Endothelial cell of umbilical vein (primary cell): ENCODE data around the gene MB21D2.

Source experiments
- EZH2 ChIP-seq: IDR thresholded peaks from 2 replicates; pipeline ENCODE4 v1.6.1; 2012; ENCODE audit warnings: borderline replicate concordance, low read depth, mild to moderate bottlenecking, moderate library complexity, low read length, inconsistent platforms; ENCODE audit not compliant: severe bottlenecking
- JUN ChIP-seq: IDR thresholded peaks from 2 replicates; pipeline ENCODE4 v1.6.1; 2011; ENCODE audit warnings: borderline replicate concordance, low read depth; ENCODE audit not compliant: insufficient read length, insufficient read depth
- POLR2A ChIP-seq: IDR thresholded peaks from 2 replicates; pipeline ENCODE4 v1.6.1; 2012; ENCODE audit warnings: low read depth, mild to moderate bottlenecking, control low read depth, low read length
- POLR2AphosphoS5 ChIP-seq: IDR thresholded peaks from 2 replicates; pipeline ENCODE4 v1.6.1; 2012; ENCODE audit warnings: low read depth, mild to moderate bottlenecking, control low read depth, low read length, moderate library complexity; ENCODE audit not compliant: insufficient read depth
- TF ChIP-seq, protein P1 (sequence below), 2 donors: IDR thresholded peaks; 1 replicate in 1 of 2; 2 replicates in 1 of 2; pipeline ENCODE4 v1.5.1; 2011; ENCODE audit warnings: low read length in 2 of 2, mild to moderate bottlenecking in 2 of 2, moderate library complexity in 2 of 2, control low read depth in 1 of 2, inconsistent platforms in 1 of 2, low read depth in 1 of 2; ENCODE audit not compliant: insufficient read depth in 1 of 2; ENCODE audit errors: extremely low read depth in 1 of 2

DNA sequence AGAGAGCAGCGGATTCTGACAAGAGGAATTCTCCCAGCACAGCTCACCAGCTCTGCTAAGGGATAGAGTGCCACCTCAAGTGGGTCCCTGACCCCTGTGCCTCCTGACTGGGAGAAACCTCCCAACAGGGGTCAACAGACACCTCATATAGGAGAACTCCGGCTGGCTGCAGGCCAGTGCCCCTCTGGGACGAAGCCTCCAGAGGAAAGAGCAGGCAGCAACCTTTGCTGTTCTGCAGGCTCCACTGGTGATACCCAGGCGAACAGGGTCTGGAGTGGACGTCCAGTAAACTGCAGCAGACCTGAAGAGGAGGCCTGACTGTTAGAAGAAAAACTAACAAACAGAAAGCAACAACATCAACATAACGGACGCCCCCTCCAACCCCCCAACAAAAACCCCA lies 159.0 kb downstream of the MB21D2 start:
- TF ChIP-seq EZH2 (no peak), POLR2A (no peak), POLR2AphosphoS5 (no peak), JUN (no peak)
- TF ChIP-seq, protein P1, sequence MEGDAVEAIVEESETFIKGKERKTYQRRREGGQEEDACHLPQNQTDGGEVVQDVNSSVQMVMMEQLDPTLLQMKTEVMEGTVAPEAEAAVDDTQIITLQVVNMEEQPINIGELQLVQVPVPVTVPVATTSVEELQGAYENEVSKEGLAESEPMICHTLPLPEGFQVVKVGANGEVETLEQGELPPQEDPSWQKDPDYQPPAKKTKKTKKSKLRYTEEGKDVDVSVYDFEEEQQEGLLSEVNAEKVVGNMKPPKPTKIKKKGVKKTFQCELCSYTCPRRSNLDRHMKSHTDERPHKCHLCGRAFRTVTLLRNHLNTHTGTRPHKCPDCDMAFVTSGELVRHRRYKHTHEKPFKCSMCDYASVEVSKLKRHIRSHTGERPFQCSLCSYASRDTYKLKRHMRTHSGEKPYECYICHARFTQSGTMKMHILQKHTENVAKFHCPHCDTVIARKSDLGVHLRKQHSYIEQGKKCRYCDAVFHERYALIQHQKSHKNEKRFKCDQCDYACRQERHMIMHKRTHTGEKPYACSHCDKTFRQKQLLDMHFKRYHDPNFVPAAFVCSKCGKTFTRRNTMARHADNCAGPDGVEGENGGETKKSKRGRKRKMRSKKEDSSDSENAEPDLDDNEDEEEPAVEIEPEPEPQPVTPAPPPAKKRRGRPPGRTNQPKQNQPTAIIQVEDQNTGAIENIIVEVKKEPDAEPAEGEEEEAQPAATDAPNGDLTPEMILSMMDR (IDR thresholded peaks at IDR 0.05; ENCODE audit: extremely low read depth in 1 of 2, insufficient read depth in 1 of 2, low read depth in 1 of 2, low read length in 2 of 2) = no peak
